ENCODE data around the gene TRMT11. TPM values are rescaled to one million over a fixed set of nuclear protein-coding genes. Genes with fewer than 3 reads are reported as not detected.

TRMT11 gene
- total and polyA plus RNA-seq, 2 of the 8 experiments (the other 6 are each of a cell fraction or from before 2014, with no cell fraction given), result 19.7 to 32.4 TPM

DNA sequence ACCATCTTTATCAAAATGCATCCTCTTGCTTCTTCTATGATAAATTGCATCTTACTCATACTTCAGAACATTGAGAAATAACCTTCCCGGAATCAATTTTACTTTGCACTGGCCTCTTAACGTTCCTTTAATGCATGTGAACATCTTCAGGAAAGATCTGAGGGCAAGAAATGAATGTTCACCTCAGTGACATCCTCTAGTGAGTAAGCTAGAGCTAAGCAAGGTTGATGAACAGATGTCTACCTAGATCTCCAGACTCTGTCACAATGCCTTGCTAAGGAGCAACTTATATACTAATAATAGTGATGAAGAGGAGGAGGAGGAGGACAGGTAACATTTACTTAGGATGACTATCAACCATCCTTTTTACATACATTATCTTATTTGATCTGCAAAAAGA lies 46.5 kb upstream of the TRMT11 start:
- no peak for FAIRE-seq
- Histone ChIP-seq H3K23ac (ENCODE audit: insufficient read length) (no peak overlapping the region), H4K20me1 (replicated peaks in 1 of 2; ENCODE audit: control insufficient read depth in 1 of 2, insufficient read depth in 2 of 2, low read length in 2 of 2) (no peaks in the 10 kb centered on the region)

More for the DNA sequence above, 46.5 kb upstream of the TRMT11 start:
- H3K18ac ChIP-seq (ENCODE audit: extremely low read depth, low read length), result no peak overlapping the region
- H3K9ac ChIP-seq (replicated peaks in 1 of 4; ENCODE audit: extremely low read depth in 1 of 4, low read depth in 3 of 4, low read length in 3 of 4), result no peak overlapping the region
- no peak overlapping the region for H2AK5ac ChIP-seq (ENCODE audit: low read depth, low read length)
- H3K4me2 ChIP-seq (ENCODE audit: insufficient read depth in 1 of 2, low read depth in 2 of 2, low read length in 2 of 2), result no peak overlapping the region
- no peaks in the 10 kb centered on the region; a peak in 2 of 7 replicates for H3K27me3 ChIP-seq (replicated peaks in 1 of 4; ENCODE audit: control insufficient read depth in 3 of 4, extremely low read depth in 1 of 4, insufficient read depth in 3 of 4, low read length in 3 of 4)
- no peaks in the 10 kb centered on the region for H3K23me2 ChIP-seq (ENCODE audit: low read depth, low read length)
- no peak overlapping the region for H2BK20ac ChIP-seq (ENCODE audit: low read length)
- H3K4me3 ChIP-seq (ENCODE audit: extremely low read depth in 1 of 4, insufficient read depth in 2 of 4, low read depth in 3 of 4, low read length in 4 of 4), result no peak overlapping the region
- H3K27ac ChIP-seq (ENCODE audit: low read depth, low read length), result no peak overlapping the region
- ChIA-PET POLR2A (ENCODE audit: partially characterized antibody) (no interaction called here), CTCF (ENCODE audit: partially characterized antibody) (interaction anchor here (0.7 to 3.7 kb wide), 8 partner anchors 11 to 50 kb away, joined by 3 to 13 read pairs (median 4); no protein-coding TSS in a partner anchor)
- H4K91ac ChIP-seq (replicated peaks; ENCODE audit: insufficient read length, low read length), result no peak overlapping the region
- H3K56ac ChIP-seq (replicated peaks; ENCODE audit: insufficient read length, low read depth, low read length), result no peak overlapping the region
- H2BK120ac ChIP-seq (replicated peaks; ENCODE audit: low read depth, low read length), result no peak overlapping the region
- no peak overlapping the region for H2BK12ac ChIP-seq (ENCODE audit: low read depth, low read length)
- no peak for DNase-seq (ENCODE audit: low read depth in 1 of 2, low spot score in 2 of 2)
- no peaks in the 10 kb centered on the region for H3K79me2 ChIP-seq (ENCODE audit: control insufficient read depth in 1 of 2, insufficient read depth in 2 of 2, low read length in 2 of 2)
- H3K4me1 ChIP-seq (replicated peaks in 1 of 4; ENCODE audit: control insufficient read depth in 3 of 4, insufficient read depth in 4 of 4, low read length in 3 of 4), result no peaks in the 10 kb centered on the region
- H4K5ac ChIP-seq (ENCODE audit: insufficient read length, low read depth, low read length), result no peak overlapping the region
- H3K36me3 ChIP-seq (ENCODE audit: control insufficient read depth in 2 of 4, insufficient read depth in 4 of 4, low read length in 3 of 4), result no peaks in the 10 kb centered on the region
- no peak overlapping the region for H4K8ac ChIP-seq (ENCODE audit: extremely low read depth, insufficient read depth, low read length)
- H3K14ac ChIP-seq (ENCODE audit: insufficient read length), result no peak overlapping the region
- WGBS, 2 experiments (ENCODE audit: extremely low coverage in 1 of 2, insufficient coverage in 1 of 2, insufficient read length in 1 of 2, insufficient replicate concordance in 2 of 2, low coverage in 1 of 2, low lambda C conversion rate in 2 of 2, missing lambda C conversion rate in 1 of 2), result 86% methylated on average over 2 of the region's 2 CpGs; no CpG with 5 or more reads in 1 of the 2 experiments
- no peak overlapping the region for H2BK5ac ChIP-seq (ENCODE audit: low read depth, low read length)
- no peak overlapping the region for H2BK15ac ChIP-seq (ENCODE audit: low read length)
- TF ChIP-seq ZNF274 (IDR thresholded peaks at IDR 0.05; ENCODE audit: borderline replicate concordance, extremely low read depth, low read length) (no peak), BCL11A (IDR thresholded peaks at IDR 0.05; ENCODE audit: low read depth in 2 of 2, low read length in 2 of 2) (no peak), POLR2AphosphoS5 (IDR thresholded peaks at IDR 0.05; ENCODE audit: low read depth, low read length) (no peak), SRF (IDR thresholded peaks at IDR 0.05; ENCODE audit: low read depth, low read length) (no peak), CHD1 (IDR thresholded peaks at IDR 0.05; ENCODE audit: low read depth, low read length) (no peak), HDAC2 (IDR thresholded peaks at IDR 0.05; ENCODE audit: borderline replicate concordance in 1 of 2, low read depth in 2 of 2, low read length in 2 of 2) (no peak)
- TF ChIP-seq, protein P1, sequence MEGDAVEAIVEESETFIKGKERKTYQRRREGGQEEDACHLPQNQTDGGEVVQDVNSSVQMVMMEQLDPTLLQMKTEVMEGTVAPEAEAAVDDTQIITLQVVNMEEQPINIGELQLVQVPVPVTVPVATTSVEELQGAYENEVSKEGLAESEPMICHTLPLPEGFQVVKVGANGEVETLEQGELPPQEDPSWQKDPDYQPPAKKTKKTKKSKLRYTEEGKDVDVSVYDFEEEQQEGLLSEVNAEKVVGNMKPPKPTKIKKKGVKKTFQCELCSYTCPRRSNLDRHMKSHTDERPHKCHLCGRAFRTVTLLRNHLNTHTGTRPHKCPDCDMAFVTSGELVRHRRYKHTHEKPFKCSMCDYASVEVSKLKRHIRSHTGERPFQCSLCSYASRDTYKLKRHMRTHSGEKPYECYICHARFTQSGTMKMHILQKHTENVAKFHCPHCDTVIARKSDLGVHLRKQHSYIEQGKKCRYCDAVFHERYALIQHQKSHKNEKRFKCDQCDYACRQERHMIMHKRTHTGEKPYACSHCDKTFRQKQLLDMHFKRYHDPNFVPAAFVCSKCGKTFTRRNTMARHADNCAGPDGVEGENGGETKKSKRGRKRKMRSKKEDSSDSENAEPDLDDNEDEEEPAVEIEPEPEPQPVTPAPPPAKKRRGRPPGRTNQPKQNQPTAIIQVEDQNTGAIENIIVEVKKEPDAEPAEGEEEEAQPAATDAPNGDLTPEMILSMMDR (IDR thresholded peaks at IDR 0.05; ENCODE audit: control extremely low read depth in 1 of 3, insufficient read depth in 1 of 3, low read depth in 1 of 3, low read length in 3 of 3), result no peak
- TF ChIP-seq, protein P2, sequence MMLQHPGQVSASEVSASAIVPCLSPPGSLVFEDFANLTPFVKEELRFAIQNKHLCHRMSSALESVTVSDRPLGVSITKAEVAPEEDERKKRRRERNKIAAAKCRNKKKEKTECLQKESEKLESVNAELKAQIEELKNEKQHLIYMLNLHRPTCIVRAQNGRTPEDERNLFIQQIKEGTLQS (IDR thresholded peaks at IDR 0.05; ENCODE audit: insufficient read depth, low read depth, low read length), result no peak
- no peak overlapping the region for H2AFZ ChIP-seq (ENCODE audit: low read length)
- H3K4ac ChIP-seq (replicated peaks; ENCODE audit: insufficient read length, low read depth, low read length), result no peak overlapping the region
- H3K9me3 ChIP-seq (ENCODE audit: insufficient read depth in 2 of 2, low read depth in 1 of 2, low read length in 1 of 2), result no peaks in the 10 kb centered on the region
- no peaks in the 10 kb centered on the region for H3K79me1 ChIP-seq (ENCODE audit: low read depth, low read length)
